Breast epithelium (tissue), 4 donors: Measurements from ENCODE around the gene CLK1. TPM values are rescaled to one million over a fixed set of nuclear protein-coding genes. Genes with fewer than 3 reads are reported as not detected.
"Not testable (repeated sequence)": the region's sequence is repeated elsewhere in the genome, so short reads cannot be mapped to it uniquely, and the experiment has no call there.

Experiments used
- DNase-seq, 2 donors: peaks; one replicate each; pipeline ENCODE4 v3.0.0-alpha.2; 2019; ENCODE audit warnings: low spot score in 2 of 2
- H3K27ac ChIP-seq, 2 donors: fragments of 200-600 bp; sonication (generic) in 1 of 2; one replicate each; pipeline ENCODE4 v1.5.1; 2016 to 2019; ENCODE audit warnings: mild to moderate bottlenecking in 1 of 2
- H3K27me3 ChIP-seq, 2 donors: fragments of 200-600 bp; sonication (generic) in 1 of 2; one replicate each; pipeline versions ENCODE4 v1.5.1 to v1.6.0; 2017 to 2019; ENCODE audit warnings: control low read depth in 1 of 2, mild to moderate bottlenecking in 1 of 2
- H3K36me3 ChIP-seq: fragments of 200-600 bp; one replicate; pipeline ENCODE4 v1.5.1; 2019
- H3K4me1 ChIP-seq, 2 donors: fragments of 200-600 bp; sonication (generic); one replicate each; pipeline ENCODE4 v1.5.1; 2016 to 2019; ENCODE audit warnings: control low read depth in 1 of 2
- H3K4me3 ChIP-seq, 3 donors: fragments of 200-600 bp; sonication (generic); 1 replicate in 2 of 3; 2 replicates in 1 of 3; pipeline ENCODE4 v1.5.1; 2016 to 2019; ENCODE audit warnings: mild to moderate bottlenecking in 3 of 3, moderate library complexity in 2 of 3
- H3K9me3 ChIP-seq, 2 donors: fragments of 200-600 bp; sonication (generic) in 1 of 2; one replicate each; pipeline ENCODE4 v1.5.1; 2016 to 2019; ENCODE audit warnings: control low read depth in 1 of 2
- CTCF ChIP-seq, 3 donors: fragments of 450-650 bp; IDR thresholded peaks; one replicate each; pipeline ENCODE4 v1.5.1; 2016 to 2017; ENCODE audit warnings: antibody characterized with exemption in 3 of 3, mild to moderate bottlenecking in 3 of 3, moderate library complexity in 3 of 3
- POLR2A ChIP-seq: fragments of 450-650 bp; IDR thresholded peaks from one replicate; pipeline ENCODE4 v1.6.1; 2016; ENCODE audit warnings: antibody characterized with exemption, mild to moderate bottlenecking, moderate library complexity
- POLR2AphosphoS5 ChIP-seq, 3 donors: sonication (generic); formaldehyde crosslinking; IDR thresholded peaks; one replicate each; pipeline ENCODE4 v1.6.1; 2017; ENCODE audit warnings: antibody characterized with exemption in 3 of 3
- intact Hi-C: fragments of 100-400 bp; cut with DNase I; formaldehyde crosslinking; loops from one replicate; pipeline ENCODE4 v1.15.1; 2023; ENCODE audit warnings: low total_unique reads
- total RNA-seq, 3 donors: library from RNA; depleted of rRNA; stranded (reverse); fragments of >200 nt; gene quantifications; one replicate each; pipeline ENCODE4 v1.1.0, GENCODE V29; 2016

Gene CLK1
- total RNA-seq, 3 donors from 2014 or later = 124 to 350 (median 237) TPM

- H3K36me3 ChIP-seq = peaks cover 7% of the 10 kb centered on the region
- intact Hi-C loops = no loop called here
- no peak overlapping the region for H3K4me3 ChIP-seq
- H3K27ac ChIP-seq = no peak overlapping the region
- DNase-seq = peak in 1 of 2 donors; percentile 54
- no peaks in the 10 kb centered on the region for H3K9me3 ChIP-seq
- no peaks in the 10 kb centered on the region for H3K27me3 ChIP-seq
- TF ChIP-seq CTCF (IDR thresholded peaks at IDR 0.05) (peak; percentile 37 to 85 (median 83)), POLR2A (no peak), POLR2AphosphoS5 (IDR thresholded peaks at IDR 0.05) (peak in 1 of 3 donors; percentile 18)
- H3K4me1 ChIP-seq = no peaks in the 10 kb centered on the region
These were observed 37.1 kb upstream of the CLK1 start for GRCh38 chr2:200901459-200902072.

- H3K4me3 ChIP-seq = no peak overlapping the region
- H3K27ac ChIP-seq = no peak overlapping the region
- H3K9me3 ChIP-seq = no peaks in the 10 kb centered on the region
- H3K36me3 ChIP-seq = peaks cover 7% of the 10 kb centered on the region
- H3K4me1 ChIP-seq = no peaks in the 10 kb centered on the region
- no peak for TF ChIP-seq POLR2A
- no peak for TF ChIP-seq CTCF (IDR thresholded peaks at IDR 0.05)
- intact Hi-C loops = no loop called here
- no peak for DNase-seq
- no peaks in the 10 kb centered on the region for H3K27me3 ChIP-seq
These were observed 35.0 kb upstream of the CLK1 start for GRCh38 chr2:200899482-200899881.

- peak; percentile 95 for DNase-seq
- peak; percentile 44 for TF ChIP-seq POLR2A
- peak in 1 of 3 donors; percentile 11 for TF ChIP-seq CTCF (IDR thresholded peaks at IDR 0.05)
- TF ChIP-seq POLR2AphosphoS5 (IDR thresholded peaks at IDR 0.05) = peak; percentile 84 to 93 (median 88)
- Histone ChIP-seq H3K4me1 (peaks cover 0 to 11% of the 10 kb centered on the region in 2 donors), H3K4me3 (peak within 1 kb of the TSS; percentile 74 to 82 (median 74)), H3K9me3 (no peaks in the 10 kb centered on the region), H3K27me3 (no peaks in the 10 kb centered on the region), H3K36me3 (no peaks in the 10 kb centered on the region), H3K27ac (peak within 1 kb of the TSS; percentile 92 to 98)
- intact Hi-C loops = no loop called here
These were observed 24.5 kb upstream of the CLK1 start, which contains the start of the genes NIF3L1 and PPIL3 for GRCh38 chr2:200888704-200889625. Gene NIF3L1, plus strand, starts transcription at chr2:200889371. Its CDS starts 2,573 bp downstream, at chr2:200891944. Gene PPIL3, minus strand, starts transcription at chr2:200889077. Its CDS starts 1,462 bp downstream, at chr2:200887615.

- H3K36me3 ChIP-seq, H3K9me3 ChIP-seq, H3K4me1 ChIP-seq, H3K27ac ChIP-seq, intact Hi-C loops, H3K27me3 ChIP-seq, H3K4me3 ChIP-seq, DNase-seq: not testable (repeated sequence)
These were observed 17.3 kb upstream of the CLK1 start for GRCh38 chr2:200881715-200882249.

- H3K4me1 ChIP-seq = no peaks in the 10 kb centered on the region
- no peaks in the 10 kb centered on the region for H3K9me3 ChIP-seq
- H3K27ac ChIP-seq = no peak overlapping the region
- H3K4me3 ChIP-seq = no peak overlapping the region
- TF ChIP-seq POLR2AphosphoS5 (IDR thresholded peaks at IDR 0.05) (no peak), POLR2A (no peak), CTCF (IDR thresholded peaks at IDR 0.05) (no peak)
- DNase-seq = no peak
- H3K27me3 ChIP-seq = no peaks in the 10 kb centered on the region
- intact Hi-C loops = no loop called here
- H3K36me3 ChIP-seq = no peaks in the 10 kb centered on the region
These were observed 13.9 kb upstream of the CLK1 start for GRCh38 chr2:200878289-200878880.
